Measurements from ENCODE around the gene OGDH. TPM values are rescaled to one million over a fixed set of nuclear protein-coding genes. Genes with fewer than 3 reads are reported as not detected.

Gene OGDH
- total RNA-seq, 2 donors from 2014 or later: 36.1 to 46.1 TPM

GRCh38 chr7:44575054-44575453 is 31.4 kb upstream of the OGDH start:
- intact Hi-C loops (cut with DNase I): no loop called here
- Histone ChIP-seq H3K9me3 (no peaks in the 10 kb centered on the region), H3K4me1 (peaks cover 28% of the 10 kb centered on the region), H3K4me3 (no peak overlapping the region), H3K27ac (no peak overlapping the region), H3K36me3 (replicated peaks in 1 of 2; ENCODE audit: insufficient read depth in 1 of 2, low read depth in 2 of 2) (peaks cover 9 to 30% of the 10 kb centered on the region in 2 donors), H3K27me3 (no peaks in the 10 kb centered on the region)
- no peak for DNase-seq
- TF ChIP-seq, protein P1, sequence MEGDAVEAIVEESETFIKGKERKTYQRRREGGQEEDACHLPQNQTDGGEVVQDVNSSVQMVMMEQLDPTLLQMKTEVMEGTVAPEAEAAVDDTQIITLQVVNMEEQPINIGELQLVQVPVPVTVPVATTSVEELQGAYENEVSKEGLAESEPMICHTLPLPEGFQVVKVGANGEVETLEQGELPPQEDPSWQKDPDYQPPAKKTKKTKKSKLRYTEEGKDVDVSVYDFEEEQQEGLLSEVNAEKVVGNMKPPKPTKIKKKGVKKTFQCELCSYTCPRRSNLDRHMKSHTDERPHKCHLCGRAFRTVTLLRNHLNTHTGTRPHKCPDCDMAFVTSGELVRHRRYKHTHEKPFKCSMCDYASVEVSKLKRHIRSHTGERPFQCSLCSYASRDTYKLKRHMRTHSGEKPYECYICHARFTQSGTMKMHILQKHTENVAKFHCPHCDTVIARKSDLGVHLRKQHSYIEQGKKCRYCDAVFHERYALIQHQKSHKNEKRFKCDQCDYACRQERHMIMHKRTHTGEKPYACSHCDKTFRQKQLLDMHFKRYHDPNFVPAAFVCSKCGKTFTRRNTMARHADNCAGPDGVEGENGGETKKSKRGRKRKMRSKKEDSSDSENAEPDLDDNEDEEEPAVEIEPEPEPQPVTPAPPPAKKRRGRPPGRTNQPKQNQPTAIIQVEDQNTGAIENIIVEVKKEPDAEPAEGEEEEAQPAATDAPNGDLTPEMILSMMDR (IDR thresholded peaks at IDR 0.05): no peak
- TF ChIP-seq POLR2A (IDR thresholded peaks at IDR 0.05): no peak
- ATAC-seq: no peak

- Histone ChIP-seq H3K4me1 (peaks cover 40% of the 10 kb centered on the region), H3K27me3 (no peaks in the 10 kb centered on the region), H3K27ac (no peak overlapping the region), H3K36me3 (replicated peaks in 1 of 2; ENCODE audit: insufficient read depth in 1 of 2, low read depth in 2 of 2) (peaks cover 0 to 22% of the 10 kb centered on the region in 2 donors), H3K4me3 (no peak overlapping the region), H3K9me3 (no peaks in the 10 kb centered on the region)
- intact Hi-C loops (cut with DNase I): no loop called here
- TF ChIP-seq POLR2A (IDR thresholded peaks at IDR 0.05): no peak
- TF ChIP-seq, protein P1 (IDR thresholded peaks at IDR 0.05): no peak
- DNase-seq (no peak), ATAC-seq (no peak)
- WGBS, 2 donors: 79 to 82% methylated on average over 2 of the region's 2 CpGs
These were observed 30.2 kb upstream of the OGDH start for GRCh38 chr7:44576228-44576627.

DNA sequence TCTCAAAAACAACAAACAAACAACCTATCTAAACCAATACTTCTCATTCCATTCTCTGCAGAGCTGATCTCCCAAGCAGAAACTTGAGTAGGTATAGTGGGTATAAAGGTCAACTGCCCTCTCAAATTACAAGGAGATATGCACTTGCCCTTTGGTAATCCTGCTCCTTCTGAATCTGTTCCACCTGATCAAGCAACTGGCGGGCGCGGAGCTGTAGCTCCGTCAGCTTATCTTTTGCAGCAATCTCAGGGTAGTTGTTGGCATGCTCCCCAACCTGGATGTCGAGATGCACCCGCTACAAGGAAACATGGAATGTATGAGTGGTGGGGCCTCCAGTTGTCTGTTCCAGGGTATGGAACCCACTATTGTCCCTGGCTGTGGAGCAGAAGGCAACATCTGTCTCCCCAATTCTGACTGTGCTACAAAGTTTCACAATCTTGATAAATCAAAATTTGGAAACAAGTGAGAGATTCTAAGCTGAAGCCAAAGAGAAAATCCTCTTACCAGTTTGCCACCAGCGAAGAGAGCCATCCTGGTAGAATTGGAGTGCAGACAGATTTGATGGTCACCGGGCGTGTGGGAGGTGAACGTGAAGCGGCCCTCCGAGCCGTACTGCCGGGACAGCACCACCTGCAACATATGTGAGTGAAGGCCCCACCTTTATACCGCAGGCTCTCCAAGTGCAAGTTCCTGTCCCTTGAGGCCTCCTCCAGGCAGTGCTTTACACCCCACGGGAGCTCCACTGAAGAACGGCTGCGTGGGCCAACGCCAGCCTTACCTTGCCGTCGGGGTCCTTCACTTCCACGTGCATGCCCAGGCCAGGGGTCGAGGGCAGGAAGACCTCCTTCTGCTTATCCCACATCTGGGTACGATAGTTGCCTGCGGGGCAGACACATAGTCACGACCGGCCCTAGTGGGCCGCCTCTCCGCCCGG is 25.2 kb upstream of the OGDH start:
- DNase-seq (peak; percentile 36 to 44 (median 42)), ATAC-seq (no peak)
- Histone ChIP-seq H3K27ac (peak overlapping the region; percentile 76 to 99 (median 95)), H3K27me3 (no peaks in the 10 kb centered on the region), H3K36me3 (replicated peaks in 1 of 2; ENCODE audit: insufficient read depth in 1 of 2, low read depth in 2 of 2) (peaks cover 0 to 16% of the 10 kb centered on the region in 2 donors), H3K4me1 (peaks cover 25% of the 10 kb centered on the region), H3K4me3 (peak overlapping the region; percentile 72 to 90), H3K9me3 (no peaks in the 10 kb centered on the region)
- intact Hi-C loops (cut with DNase I): no loop called here
- WGBS, 2 donors: 5 to 34% methylated on average over 8 to 30 of the region's 30 CpGs
- peak in 1 of 3 donors; percentile 30 for TF ChIP-seq POLR2A (IDR thresholded peaks at IDR 0.05)
- TF ChIP-seq, protein P1 (IDR thresholded peaks at IDR 0.05): no peak

DNA sequence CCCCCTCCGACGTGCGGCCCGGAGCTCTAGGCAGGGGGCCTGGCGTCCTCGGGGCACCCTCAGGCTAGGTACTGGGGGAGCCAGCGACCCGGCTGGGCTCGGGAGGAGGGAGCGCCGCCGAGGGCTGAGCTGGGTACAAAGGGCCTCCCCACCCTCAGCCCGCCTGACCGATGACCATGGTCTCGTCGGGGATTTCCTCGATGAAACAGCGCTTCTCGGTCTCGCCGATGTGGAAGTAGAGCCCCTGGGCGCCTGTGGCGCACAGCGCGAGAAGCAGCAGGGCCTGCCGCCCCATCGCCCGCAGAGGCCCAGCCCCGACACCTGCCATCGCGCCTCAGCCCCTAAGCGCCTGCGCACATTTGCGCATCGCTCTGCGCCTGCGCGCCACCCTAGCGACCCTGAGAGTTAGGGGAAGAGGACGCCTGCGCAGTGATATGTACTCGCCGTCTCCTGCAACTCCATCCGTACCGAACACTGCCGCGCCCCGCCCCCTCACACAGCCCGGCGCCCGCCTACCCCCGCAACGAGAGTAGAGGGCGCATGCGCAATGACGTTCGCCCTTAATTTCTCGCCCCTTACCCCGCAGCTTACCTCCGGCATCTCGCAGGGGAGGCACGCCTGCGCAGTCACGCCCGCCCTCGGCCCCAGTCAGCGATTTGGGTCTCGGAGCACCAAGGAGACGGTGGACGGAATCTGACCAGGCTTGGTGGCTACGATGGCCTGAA is 24.4 kb upstream of the OGDH start, which contains the start of gene TMED4:
Gene TMED4, minus strand, starts transcription at position 353 of the 725 bp plus-strand sequence. Its CDS starts 25 bp downstream, at position 328.
- Histone ChIP-seq H3K9me3 (no peaks in the 10 kb centered on the region), H3K4me1 (peaks cover 25% of the 10 kb centered on the region), H3K27me3 (no peaks in the 10 kb centered on the region), H3K27ac (peak within 1 kb of the TSS; percentile 92 to 99 (median 98)), H3K4me3 (peak within 1 kb of the TSS; percentile 72 to 90), H3K36me3 (replicated peaks in 1 of 2; ENCODE audit: insufficient read depth in 1 of 2, low read depth in 2 of 2) (peaks cover 0 to 16% of the 10 kb centered on the region in 2 donors)
- peak; percentile 98 for ATAC-seq
- intact Hi-C loops (cut with DNase I): no loop called here
- peak; percentile 100 for DNase-seq
- TF ChIP-seq, protein P1 (IDR thresholded peaks at IDR 0.05): peak in 1 of 7 experiments; percentile 1
- TF ChIP-seq POLR2A (IDR thresholded peaks at IDR 0.05): peak; percentile 80 to 94 (median 94)
- WGBS, 2 donors: 0% methylated on average over 34 to 40 of the region's 71 CpGs
